Hepatic stellate cell (primary cell): ENCODE data around the gene USP49.
"Not testable (repeated sequence)": the region's sequence is repeated elsewhere in the genome, so short reads cannot be mapped to it uniquely, and the experiment has no call there.

Experiments
- DNase-seq: peaks from one replicate; pipeline ENCODE4 v3.0.0; 2011; ENCODE audit warnings: low spot score

The USP49 gene

DNA sequence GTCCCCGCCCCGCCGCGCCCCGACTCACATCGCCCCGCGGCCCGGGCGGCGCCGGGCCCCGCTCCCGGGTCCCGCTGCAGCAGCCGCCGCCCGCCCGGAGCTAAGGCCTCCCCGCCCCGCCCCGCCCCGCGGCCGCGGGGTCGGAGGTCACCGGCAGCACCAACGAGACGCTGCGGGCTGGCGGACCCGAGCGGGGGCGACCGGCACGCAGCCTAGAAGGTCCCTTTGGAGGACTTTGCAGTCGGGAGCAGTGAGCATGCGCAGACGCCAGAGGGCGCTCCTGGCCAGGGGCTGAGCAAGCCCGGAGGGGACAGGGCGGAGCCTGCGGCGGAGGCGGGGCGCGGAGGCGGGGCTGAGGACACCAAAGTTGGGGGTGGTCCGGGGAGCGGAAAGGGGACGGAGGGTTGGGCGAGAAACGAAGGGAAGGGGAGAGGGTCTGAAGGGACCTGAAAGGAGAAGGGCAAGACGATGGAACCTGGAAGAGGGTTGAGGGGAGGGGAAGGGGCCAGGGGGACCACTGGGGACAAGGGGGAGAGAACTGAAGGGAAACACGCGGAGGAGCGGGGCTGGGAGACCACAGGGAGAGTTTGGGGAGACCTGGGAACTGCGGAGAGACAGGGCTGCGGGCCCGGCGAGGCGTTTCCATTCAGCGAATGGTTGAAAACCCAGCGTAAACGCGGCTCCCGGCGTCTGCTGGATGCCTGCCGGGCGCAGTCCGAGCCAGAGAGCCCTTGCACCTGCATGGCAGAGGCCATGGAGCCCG, 115.2 kb downstream of the USP49 start, which contains the start of gene FRS3:
Gene FRS3 (minus strand): TSS at position 113 of the 763 bp plus-strand sequence. CDS start 2,913 bp downstream, outside the sequence.
- DNase-seq, result peak; percentile 98

DNA sequence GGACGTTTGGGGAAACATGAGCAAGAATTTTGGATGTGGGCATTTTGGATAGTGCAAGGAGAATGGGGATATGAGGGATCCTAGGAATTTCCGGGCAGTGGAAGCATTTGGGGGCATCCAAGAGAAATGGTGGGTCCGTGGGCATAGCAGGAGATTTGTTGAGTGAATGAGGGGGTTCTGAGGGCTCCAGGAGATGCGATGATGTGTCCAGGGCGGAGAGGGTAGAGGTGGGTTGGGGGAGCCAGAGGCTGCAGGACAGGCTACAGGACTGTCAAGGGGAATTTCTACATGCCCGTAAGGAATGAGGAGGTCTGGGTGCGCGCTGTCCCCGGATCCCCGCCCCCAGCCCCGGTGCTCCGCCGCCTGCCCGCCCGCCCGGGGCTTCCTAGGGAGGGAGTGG, 115.8 kb downstream of the USP49 start:
- no peak for DNase-seq

DNA sequence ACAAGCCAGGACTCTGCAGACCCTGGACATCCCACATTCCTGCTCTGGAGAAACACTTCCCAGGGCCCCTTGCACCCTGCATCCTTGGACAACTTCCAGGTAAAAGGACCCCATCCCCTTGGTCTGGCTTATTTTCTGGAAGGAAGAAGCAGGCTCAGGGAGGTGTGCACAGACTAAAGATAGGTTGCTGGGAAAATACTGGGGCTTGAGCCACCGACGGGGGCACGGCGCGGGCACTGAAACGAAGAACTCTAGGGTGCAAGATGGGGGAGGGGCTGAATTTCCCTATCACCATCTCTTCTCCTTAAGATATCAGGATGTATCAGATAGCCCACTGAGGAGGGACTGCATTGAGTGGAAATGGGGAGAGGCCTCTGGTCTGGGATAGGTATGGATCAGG, 116.3 kb downstream of the USP49 start:
- no peak for DNase-seq

DNA sequence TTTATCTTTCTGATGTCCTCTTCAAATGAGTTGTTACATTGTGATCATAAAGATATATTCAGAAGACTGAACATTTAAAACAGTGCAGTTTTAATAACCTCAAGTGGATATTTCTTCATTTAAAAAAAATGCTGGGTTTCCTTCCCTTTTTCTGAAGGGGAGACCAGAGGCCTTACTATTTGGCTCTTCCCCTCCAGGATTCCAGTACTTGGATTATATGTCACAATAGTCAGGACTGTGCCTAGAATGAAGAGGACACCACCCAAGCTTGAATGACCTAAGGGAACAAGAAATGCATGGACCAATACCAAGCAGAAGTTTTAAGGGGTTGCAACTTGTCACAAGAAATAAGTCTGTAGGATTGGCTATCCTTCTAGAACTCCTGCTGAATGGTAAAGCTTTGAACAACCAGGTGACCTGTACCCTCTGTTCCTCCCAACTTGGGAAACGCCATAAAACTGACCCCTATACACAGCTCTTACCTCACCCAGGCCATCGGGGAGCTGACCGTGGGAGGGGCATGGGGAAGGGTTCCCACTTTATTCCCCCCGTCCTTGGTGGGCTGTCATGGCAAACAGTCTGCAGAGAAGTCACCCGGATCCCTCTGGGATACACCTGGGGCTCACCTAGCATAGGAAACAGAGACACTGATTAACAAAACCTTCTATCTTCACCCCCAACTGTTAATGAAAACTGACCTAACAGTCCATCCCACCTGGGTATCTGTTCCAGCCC, 117.5 kb downstream of the USP49 start:
- DNase-seq, result no peak

DNA sequence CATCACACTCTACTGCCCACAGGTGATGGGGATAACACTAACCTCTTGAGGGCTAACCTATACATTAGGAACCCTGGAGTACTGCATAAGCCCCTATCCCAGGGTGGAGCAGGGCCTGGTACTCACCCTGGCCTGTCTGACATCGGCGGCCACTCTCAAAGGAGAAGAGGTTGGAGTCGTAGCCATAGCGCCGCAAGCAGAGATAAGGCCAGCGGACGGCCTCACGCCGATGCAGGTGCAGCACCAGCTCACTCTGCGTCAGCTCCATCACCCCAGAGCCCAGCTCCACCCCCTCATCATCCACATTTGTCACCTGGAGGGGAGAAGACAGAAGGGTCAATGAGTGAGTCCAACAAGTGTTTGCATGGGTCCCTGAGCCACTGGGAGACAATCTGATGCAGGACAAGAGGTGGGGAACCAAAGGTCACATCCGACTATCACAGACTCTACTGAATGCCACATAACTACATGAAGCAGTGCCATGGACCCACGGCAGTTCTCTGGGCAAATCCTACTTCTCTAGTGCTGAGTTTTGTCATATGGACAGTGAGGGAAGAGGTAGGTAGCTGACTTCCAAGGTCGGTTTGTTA, 119.8 kb downstream of the USP49 start:
- DNase-seq, result no peak

DNA sequence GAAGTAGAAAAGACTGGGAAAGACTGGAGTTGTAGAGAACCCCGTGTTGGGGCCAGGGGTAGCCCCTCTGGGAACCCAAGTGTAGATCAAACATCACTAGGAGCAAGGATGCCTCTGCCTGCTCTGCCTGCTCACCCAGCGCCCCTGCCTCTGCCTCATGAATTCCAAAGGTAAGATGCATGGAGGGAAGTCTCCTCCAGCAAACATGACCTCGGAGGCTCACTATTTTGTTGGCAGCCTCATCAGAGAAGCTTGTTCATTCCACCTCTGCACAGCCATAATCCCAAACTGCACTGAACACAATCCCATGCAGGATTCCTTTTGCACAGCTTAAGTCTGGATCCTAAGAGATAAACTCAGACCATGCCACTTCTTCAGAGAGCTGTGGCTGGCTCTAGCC, 120.3 kb downstream of the USP49 start:
- DNase-seq, result no peak

DNA sequence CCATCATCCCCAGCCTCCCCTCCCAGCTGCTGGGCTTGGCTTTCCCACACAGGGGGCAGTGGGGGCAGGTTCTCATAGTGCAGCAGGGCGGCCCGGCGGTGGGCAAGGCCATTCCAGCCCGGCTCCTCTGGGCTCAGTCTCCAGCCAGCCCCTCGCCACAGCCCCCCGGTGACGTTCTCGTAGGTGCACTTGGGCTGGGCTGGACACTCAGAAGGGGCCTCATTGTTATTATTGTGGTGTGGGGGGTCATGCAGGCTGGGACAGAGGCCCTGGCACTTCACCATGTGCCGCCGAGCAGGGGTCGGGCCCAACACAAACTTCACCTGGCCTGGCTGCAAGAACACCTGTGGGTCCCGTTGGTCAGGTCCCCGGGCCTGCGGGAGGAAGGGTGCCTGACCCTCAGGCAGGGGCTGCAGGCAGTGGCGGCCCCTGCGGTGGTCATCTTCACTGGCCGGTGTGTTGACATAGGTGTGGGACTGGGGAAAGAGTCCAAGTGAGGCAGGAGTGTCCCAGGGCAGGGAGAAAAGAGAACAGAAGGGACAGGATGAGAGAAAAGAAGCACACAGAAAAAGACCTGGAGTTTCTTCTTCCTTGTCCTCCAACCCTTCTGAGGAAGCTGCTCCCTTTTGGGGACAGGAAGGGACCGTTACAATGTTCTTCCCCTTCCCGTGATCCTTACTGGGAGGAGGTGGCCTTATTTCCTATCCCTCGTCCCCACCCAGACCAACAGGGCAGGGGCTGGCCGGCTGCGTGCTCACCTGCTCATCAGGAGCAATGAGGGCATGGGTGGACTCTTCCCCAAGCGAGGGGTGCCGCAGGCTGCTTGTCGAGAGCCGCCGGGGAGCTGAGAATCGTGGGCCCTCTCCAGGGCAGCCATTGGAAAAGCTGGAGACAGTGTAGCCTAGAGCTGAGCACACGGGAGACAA, 123.9 kb downstream of the USP49 start:
- no peak for DNase-seq

DNA sequence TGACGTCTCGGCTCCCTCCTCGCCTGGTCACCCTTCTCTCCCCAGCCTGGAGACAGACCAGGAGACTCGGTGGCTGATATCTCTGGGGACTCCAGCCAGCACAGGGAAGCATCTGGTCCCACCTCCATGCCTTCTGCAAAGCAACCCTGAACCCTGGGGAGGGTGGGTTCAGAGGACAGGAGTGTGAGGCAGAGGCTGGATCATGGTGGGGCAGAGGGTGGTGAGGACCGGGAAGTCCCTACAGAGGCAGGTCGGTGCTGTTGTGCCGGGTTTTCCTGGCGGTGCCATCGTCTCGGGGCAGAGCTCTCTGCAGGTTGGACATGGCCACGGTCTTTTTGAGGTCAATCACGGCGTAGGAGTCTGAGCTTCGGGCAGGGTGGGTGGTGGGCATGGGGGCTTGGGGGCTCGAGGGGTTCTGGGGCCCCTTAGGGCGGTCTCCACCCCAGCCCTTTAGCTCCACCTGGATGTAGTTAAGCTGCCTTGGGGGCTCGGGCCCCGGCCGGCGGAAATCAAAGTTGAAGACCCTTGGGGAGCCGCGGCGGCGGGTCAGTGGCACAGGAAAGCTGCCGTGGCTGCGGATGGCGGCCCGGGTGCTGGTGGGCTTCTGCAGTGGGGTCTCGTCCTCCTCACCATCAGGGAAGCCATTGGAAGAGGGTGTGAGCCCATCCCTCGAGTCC, 124.7 kb downstream of the USP49 start:
- DNase-seq, result no peak

DNA sequence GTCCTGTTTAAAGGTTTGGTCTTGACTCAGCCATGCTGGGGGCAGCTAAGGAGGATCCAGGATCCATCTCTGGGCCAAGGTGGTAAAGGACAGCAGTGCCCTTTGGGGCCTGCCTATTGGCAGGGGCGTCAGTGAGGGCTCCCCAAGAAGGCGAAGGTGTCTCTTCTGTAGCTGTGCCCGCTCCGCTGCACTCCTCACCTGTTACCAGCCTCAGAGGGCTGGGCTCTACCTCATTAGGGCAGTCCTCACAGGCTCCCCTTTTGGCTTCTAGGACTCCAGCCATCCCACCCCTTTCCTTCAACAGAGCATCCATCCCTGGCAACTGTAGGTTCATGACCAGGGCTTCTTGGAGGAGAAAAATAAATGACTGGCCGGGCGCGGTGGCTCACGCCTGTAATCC, 125.8 kb downstream of the USP49 start:
- no peak for DNase-seq

DNA sequence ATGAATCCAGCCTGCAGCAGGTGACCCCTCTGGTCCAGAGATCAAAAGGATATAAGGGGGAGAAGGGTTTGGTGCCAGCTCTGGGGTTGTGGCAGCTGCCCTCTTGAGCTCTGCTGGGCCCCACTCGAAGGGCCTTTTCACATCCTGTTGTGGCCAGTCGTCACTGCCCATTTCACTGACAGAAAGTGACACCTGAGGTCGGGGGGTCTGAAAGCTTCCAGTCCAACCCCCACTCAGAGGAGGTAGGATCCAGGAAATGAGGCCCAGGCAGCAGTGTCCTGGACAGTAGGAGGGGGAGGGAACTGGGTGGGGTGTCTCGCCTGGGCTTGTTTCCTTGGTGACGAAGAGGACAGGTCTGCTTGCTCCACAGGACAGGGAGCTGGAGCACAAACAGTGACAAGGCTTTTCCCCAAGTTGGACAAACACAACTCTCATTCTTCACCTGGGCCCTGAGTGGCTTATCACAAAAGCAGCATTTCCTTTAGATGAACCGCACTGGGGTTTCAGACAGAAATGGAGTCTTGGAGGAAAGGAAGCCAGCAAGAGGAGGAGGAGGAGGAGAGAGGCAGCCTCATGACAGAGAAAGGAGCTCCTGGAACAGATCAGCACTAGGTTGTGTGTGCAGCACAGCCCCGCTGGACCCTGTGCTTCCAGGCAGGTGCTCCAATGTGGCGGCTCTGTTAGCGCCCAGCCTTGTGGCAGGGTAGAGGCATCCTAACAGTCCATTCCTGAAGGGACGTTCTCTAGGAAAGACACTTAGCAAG, 126.4 kb downstream of the USP49 start:
- no peak for DNase-seq

DNA sequence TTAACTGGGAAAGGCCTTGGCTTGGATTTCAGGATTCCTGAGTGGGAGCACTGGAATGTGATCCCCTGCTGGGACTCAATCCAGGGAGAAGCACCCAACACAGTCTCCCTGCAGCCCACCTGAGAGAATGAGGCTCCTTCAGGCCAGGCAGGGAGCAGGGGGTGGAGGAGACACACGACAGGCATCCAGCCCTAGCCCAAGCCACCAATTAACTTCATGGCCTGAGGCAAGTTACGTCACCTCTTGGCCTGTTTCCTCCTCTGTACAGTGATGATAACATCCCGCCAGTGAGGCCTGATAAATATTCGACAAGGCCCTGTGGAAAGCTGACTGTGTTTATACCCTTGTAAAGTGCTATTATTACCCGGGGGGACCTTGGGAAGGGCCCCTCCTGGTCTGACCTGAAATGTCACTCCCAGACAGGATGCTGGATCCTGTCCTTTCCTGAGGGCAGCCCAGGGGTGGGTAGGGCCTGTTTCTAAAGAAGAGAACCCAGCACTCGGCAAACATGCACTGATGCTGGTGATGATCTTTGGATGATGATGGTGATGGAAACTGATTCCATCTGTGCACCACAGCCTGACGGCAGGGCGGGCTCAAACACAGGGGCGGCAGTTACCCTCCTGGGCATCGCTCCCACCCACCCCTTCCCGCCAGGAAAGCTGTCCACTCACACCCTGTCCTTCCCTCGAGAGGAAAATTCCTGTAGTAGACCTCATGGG, 127.9 kb downstream of the USP49 start:
- DNase-seq, result peak; percentile 49

DNA sequence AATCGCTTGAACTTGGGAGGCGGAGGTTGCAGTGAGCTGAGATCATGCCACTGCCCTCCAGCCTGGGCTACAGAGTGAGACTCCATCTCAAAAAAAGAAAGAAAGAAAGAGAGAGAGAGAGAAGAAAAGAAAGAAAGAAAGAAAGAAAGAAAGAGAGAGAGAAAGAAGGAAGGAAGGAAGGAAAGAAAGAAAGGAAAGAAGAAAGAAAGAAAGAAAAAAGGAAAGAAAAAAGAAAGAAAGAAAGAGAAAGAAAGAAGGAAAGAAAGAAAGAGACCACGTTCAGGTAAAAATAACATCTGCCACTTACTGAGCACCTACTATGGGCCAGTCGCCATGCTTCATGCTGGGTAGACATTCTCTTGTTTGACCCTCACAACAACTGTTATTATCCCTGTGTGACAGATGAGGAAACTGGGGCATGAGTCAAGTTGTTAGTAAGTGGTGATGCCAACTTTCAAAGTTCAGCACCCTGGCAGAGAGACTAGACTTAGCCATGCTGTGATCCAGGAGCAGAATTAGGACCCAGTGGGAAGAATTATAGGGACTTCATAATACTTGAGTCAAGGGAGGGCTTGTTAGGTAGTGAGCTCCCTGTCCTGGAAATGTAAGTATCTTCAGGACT, 129.0 kb downstream of the USP49 start:
- not testable (repeated sequence) for DNase-seq

DNA sequence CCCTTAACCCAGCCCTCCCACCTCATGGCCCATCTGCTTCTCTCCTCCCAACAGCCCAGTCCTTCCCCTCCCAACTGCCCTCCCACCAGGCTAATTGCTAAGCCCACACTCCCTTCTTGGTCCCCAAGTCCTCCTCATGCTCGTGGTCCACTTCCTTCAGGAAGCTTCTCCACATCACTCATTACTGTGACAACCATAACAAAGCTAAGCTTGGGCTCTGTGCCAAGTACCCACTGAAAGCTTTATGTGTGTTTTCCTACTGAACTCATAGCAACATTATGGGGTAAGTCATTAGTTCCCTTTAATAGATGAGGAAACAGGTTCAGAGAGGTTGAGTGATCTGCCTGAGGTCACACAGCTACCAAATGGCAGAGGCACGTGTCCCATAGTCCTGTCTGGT, 131.7 kb downstream of the USP49 start:
- DNase-seq, result no peak

DNA sequence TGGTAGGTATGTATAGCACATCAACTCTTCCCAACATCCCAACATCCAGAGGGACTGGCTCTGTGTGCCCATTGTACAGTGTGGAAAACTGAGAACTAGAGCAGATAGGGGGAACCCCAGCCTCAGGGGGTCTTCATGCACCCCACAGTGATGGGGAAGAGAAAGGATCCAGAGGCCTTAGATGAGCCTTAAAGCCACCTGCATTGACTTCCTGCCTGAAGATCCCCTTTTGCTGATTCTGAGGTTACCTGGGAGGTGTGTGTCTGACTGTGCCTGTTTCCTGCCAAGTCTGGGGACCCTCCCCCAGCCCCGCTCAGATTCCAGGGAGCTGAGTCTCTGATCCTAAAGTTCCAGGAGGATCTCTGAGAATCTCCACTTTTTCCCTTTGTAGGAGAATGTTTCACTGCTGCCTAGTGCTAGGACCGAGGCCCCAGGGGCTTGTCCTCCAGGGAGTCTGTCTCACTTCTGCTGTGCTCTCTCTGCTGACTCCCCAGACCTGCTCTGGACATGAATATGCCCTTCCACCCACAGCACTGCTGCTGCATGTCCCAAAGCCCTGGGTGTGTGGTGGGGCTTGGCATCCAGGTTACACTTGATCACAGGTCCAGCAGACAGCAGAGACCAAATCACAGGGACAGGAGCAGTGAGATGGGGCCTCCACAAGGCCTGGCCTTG, 135.1 kb downstream of the USP49 start:
- DNase-seq, result no peak

DNA sequence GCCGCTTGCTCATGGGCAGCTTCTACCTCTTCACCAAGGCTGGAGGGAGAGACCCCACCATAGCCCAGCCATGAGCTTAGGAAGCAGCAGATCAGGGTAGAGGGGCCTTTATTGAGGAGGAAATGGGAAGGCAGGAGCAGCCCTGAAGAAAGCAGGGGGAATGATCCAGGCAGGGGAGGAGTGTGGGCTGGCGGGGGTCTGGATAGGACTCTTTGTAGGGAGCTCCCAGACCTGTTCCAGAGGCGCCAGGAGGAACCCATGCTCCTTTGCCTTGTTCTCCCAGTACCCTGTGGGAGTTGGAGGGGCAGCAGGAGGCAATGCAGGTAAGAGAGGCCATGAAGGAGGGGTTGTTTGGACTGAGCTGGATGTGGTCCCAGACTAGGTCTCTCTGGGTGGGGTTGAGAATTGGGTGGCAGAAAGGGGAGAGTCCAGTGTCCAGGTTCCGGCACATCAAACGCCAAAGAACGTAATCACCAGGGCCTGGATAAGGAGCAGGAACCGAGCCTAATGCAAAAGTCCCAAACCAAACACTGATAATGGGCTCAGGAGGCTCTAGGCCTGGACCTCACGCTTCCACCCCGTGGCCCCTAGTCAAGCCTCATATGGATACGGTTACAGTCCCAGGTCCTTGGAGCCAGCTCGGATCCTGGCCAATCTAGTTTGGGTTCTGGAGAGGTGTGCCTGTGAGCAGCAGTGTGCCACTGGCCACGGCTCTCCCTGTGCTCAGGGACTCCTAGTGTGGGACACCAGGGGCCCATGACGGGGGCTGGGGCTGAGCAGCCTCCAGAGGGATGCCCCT, 135.9 kb downstream of the USP49 start:
- DNase-seq, result no peak

DNA sequence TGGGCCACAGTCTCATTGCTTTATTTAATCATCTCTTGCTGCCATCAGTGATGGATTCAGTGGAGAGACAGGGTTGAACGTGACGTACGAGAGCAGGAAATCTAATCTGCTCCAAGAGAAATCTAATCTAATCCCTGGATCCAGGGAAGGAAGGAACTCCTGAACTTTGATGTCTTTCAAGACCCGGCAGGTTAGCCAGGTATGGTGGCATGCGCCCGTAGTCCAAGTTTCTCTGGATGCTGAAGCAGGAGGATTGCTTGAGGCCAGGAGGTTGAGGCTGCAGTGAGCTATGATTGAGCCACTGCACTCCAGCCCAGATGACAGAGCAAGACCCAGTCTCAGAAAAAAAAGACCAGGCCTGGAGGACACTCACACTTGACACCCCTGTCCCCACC, 136.5 kb downstream of the USP49 start:
- DNase-seq, result no peak

DNA sequence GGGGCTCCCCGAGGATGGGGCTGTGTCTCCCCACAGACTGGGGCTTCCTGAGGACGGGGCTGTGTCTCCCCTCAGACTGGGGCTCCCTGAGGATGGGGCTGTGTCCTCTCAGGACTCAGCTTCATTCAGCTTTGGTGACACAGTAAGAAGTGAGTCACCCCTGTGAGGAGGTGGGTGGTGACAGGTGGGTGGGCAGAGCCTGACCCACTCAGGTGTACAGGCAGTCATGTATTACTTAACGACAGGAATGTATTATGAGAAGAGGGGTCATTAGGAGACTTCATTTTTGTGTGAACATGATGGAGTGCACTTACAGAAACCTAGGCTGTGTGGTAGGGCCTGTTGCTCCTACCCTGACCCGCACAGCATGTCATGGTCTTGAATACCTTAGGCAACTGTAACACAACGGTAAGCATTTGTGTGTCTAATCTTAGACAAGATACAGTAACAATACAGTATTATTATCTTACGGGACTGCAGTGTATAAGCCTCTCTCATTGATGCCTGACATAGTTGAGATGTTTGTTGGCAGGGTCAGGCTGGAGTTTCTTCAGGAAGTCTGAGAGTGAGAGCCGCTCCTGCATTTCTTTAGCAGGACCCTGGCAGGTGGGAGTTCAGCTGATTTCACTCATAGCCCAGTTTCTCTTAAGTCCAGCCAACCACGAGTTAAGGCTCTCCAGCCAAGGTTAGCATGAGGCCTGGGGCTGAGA, 137.1 kb downstream of the USP49 start:
- DNase-seq, result no peak

DNA sequence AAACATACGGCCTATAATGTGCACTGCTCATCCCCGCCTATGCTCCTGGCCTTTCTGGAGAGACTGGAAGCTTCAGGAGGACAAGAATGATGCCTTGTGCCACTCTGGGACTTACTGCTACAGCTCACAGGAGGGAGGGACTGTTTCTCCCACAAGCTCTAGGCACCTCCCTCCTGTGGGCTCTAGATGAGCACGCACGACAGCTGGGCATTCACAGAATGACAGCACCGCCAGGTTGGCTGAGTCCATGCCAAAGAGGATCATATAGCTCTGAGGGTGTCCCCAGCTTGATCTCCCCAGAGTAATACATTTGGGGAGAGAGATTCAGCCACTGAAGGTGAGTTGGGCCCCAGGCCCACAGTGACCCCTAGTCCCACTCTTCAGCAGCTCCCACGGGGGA, 137.9 kb downstream of the USP49 start:
- DNase-seq, result no peak
